A673 (cell line): ENCODE data around the gene FES.

Source experiments
- CTCF ChIP-seq: fragments of 300-800, 200-600 bp; sonication (generic); conservative IDR thresholded peaks from 2 replicates; pipeline ENCODE4 v1.5.1; 2017; ENCODE audit warnings: low read depth, mild to moderate bottlenecking, antibody characterized with exemption, low read length, moderate library complexity, mixed read lengths
- EZH2 ChIP-seq: fragments of 200-600 bp; sonication (generic); IDR thresholded peaks from 2 replicates; pipeline ENCODE4 v1.6.1; 2017; ENCODE audit warnings: borderline replicate concordance, low read depth, mild to moderate bottlenecking, mixed read lengths, antibody characterized with exemption, low read length; ENCODE audit not compliant: poor library complexity, severe bottlenecking

- TF ChIP-seq CTCF (no peak), EZH2 (no peak)
Measured at GRCh38 chr15:90868261-90868689, 16.0 kb upstream of the FES start, which contains the start of gene FURIN.
